Superior temporal gyrus (tissue), 1 donor: ENCODE measurements around the gene SPG11.
"Not testable (repeated sequence)": the region's sequence is repeated elsewhere in the genome, so short reads cannot be mapped to it uniquely, and the experiment has no call there.

Experiments used
- DNase-seq: peaks from one replicate; pipeline ENCODE4 v3.0.0-alpha.2; 2016; ENCODE audit errors: extremely low spot score

Gene SPG11, protein sequence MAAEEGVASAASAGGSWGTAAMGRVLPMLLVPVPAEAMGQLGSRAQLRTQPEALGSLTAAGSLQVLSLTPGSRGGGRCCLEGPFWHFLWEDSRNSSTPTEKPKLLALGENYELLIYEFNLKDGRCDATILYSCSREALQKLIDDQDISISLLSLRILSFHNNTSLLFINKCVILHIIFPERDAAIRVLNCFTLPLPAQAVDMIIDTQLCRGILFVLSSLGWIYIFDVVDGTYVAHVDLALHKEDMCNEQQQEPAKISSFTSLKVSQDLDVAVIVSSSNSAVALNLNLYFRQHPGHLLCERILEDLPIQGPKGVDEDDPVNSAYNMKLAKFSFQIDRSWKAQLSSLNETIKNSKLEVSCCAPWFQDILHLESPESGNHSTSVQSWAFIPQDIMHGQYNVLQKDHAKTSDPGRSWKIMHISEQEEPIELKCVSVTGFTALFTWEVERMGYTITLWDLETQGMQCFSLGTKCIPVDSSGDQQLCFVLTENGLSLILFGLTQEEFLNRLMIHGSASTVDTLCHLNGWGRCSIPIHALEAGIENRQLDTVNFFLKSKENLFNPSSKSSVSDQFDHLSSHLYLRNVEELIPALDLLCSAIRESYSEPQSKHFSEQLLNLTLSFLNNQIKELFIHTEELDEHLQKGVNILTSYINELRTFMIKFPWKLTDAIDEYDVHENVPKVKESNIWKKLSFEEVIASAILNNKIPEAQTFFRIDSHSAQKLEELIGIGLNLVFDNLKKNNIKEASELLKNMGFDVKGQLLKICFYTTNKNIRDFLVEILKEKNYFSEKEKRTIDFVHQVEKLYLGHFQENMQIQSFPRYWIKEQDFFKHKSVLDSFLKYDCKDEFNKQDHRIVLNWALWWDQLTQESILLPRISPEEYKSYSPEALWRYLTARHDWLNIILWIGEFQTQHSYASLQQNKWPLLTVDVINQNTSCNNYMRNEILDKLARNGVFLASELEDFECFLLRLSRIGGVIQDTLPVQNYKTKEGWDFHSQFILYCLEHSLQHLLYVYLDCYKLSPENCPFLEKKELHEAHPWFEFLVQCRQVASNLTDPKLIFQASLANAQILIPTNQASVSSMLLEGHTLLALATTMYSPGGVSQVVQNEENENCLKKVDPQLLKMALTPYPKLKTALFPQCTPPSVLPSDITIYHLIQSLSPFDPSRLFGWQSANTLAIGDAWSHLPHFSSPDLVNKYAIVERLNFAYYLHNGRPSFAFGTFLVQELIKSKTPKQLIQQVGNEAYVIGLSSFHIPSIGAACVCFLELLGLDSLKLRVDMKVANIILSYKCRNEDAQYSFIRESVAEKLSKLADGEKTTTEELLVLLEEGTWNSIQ (N-terminal part only)

DNA sequence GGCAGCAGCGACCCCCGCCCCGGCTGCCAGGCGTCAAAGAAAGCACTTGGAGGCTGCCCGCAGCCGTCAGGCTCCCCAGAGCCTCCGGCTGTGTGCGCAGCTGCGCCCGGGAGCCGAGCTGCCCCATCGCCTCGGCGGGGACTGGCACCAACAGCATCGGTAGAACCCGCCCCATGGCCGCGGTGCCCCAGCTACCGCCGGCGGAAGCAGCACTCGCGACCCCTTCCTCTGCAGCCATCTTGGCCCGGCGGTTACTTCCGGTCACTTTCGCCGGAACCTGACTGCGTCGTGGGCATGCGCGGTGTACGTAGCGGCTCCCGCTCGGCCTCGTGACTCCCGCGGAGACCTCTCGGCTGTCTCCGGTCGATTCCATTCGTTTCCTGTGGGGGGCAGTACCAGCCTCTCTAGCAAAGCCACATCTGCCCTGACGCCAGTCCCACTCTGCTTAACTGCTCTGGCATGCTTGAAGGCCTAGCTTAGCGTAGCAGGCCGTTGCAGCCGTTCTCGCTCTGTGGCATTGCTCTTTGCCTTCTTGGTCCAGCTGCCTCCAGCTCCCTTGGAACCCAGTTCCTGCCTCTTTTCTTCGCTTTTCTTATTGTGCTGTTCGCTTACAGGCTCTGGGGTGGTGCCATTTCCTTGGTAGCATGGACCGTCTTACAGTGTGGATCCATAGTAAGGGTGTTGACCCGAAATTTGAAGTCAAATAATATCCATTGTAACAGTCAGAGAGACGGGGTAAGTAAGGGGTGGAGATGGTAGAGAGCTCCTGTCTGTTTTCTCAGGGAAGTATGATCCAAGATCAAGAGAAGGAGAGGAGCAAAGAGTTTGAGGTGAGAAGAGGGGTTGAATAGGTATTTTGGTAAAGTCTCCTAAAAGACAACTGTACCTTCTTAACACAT lies at the start of gene SPG11:
SPG11 (minus strand) TSS at position 253 of the 899 bp plus-strand sequence; CDS start at position 238, 15 bp downstream.
- peak; percentile 99 for DNase-seq

DNA sequence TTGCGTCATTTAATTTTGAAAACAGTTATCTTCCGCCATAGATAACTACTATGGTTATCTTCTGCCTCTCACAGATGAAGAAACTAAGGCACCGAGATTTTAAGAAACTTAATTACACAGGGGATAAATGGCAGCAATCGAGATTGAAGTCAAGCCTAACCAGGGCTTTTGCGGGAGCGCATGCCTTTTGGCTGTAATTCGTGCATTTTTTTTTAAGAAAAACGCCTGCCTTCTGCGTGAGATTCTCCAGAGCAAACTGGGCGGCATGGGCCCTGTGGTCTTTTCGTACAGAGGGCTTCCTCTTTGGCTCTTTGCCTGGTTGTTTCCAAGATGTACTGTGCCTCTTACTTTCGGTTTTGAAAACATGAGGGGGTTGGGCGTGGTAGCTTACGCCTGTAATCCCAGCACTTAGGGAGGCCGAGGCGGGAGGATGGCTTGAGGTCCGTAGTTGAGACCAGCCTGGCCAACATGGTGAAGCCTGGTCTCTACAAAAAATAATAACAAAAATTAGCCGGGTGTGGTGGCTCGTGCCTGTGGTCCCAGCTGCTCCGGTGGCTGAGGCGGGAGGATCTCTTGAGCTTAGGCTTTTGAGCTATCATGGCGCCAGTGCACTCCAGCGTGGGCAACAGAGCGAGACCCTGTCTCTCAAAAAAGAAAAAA lies 49.0 kb upstream of the SPG11 start:
- DNase-seq = peak; percentile 66

GRCh38 chr15:44711743-44712345 lies 48.4 kb upstream of the SPG11 start:
- peak; percentile 62 for DNase-seq

DNA sequence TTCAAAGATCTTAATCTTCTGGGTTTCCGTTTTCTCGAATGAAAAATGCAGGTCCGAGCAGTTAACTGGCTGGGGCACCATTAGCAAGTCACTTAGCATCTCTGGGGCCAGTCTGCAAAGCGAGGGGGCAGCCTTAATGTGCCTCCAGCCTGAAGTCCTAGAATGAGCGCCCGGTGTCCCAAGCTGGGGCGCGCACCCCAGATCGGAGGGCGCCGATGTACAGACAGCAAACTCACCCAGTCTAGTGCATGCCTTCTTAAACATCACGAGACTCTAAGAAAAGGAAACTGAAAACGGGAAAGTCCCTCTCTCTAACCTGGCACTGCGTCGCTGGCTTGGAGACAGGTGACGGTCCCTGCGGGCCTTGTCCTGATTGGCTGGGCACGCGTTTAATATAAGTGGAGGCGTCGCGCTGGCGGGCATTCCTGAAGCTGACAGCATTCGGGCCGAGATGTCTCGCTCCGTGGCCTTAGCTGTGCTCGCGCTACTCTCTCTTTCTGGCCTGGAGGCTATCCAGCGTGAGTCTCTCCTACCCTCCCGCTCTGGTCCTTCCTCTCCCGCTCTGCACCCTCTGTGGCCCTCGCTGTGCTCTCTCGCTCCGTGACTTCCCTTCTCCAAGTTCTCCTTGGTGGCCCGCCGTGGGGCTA lies 47.8 kb upstream of the SPG11 start, which contains the start of the genes B2M and PATL2:
B2M (plus strand) TSS at position 422 of the 647 bp plus-strand sequence; CDS start at position 452, 30 bp downstream.
PATL2 (minus strand) TSS at position 228 of the 647 bp plus-strand sequence. CDS start 34,833 bp downstream, outside the sequence.
- peak; percentile 99 for DNase-seq

DNA sequence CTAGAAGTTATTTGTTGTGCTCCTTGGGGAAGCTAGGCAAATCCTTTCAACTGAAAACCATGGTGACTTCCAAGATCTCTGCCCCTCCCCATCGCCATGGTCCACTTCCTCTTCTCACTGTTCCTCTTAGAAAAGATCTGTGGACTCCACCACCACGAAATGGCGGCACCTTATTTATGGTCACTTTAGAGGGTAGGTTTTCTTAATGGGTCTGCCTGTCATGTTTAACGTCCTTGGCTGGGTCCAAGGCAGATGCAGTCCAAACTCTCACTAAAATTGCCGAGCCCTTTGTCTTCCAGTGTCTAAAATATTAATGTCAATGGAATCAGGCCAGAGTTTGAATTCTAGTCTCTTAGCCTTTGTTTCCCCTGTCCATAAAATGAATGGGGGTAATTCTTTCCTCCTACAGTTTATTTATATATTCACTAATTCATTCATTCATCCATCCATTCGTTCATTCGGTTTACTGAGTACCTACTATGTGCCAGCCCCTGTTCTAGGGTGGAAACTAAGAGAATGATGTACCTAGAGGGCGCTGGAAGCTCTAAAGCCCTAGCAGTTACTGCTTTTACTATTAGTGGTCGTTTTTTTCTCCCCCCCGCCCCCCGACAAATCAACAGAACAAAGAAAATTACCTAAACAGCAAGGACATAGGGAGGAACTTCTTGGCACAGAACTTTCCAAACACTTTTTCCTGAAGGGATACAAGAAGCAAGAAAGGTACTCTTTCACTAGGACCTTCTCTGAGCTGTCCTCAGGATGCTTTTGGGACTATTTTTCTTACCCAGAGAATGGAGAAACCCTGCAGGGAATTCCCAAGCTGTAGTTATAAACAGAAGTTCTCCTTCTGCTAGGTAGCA lies 47.0 kb upstream of the SPG11 start:
- no peak for DNase-seq

- no peak for DNase-seq
These were observed 43.6 kb upstream of the SPG11 start for GRCh38 chr15:44706946-44707636.

DNA sequence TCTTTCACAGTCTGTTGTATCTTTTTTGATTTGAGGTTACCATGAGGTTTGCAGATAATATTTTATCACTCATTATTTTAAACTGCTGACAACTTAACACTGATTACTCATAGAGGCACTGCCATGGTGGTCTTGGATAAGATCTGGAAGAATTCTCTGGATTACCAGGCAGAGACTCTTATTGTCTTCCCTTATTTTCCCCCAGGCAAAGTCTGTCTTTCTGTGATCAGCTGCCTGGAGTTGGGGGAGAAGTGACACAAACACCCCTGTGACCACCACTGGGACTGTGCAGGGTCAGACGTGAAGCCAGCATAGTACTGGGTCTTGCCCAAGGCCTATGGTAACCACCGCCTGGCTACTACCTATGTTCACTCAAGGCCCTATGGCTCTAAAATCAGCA lies 42.9 kb upstream of the SPG11 start:
- no peak for DNase-seq

DNA sequence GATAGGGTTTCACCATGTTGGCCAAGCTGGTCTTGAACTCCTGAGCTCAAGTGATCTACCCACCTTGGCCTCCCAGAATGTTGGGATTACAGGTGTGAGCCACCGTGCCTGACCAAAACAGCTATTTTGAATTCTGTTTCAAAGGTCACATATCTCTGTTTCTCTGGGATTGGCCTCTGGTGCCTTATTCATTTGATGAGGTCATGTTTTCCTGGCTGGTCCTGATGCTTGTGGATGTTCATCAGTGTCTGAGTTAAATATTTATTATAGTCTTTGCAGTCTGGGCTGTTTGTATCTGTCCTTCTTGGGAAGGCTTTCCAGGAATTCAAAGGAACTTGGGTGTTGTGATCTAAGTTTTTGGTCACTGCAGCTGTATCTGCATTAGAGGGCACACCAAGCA lies 42.5 kb upstream of the SPG11 start:
- no peak for DNase-seq

- not testable (repeated sequence) for DNase-seq
These were observed 37.2 kb upstream of the SPG11 start for GRCh38 chr15:44700676-44701075.

DNA sequence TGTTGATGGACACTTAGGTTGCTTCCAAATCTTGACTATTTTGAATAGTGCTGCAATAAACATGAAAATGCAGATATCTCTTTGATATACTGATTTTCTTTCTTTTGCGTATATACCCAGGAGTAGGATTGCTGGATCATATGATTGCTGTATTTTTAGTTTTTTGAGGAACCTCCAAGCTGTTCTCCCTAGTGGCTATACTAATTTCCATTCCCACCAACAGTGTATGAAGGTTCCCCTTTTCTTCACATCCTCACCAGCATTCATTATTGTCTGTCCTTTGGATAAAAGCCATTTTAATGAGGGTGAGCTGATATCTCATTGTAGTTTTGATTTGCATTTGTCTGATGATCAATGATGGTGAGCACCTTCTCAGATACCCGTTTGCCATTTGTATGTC lies 35.2 kb upstream of the SPG11 start:
- DNase-seq = no peak

- no peak for DNase-seq
These were observed 33.6 kb upstream of the SPG11 start for GRCh38 chr15:44697014-44697413.

DNA sequence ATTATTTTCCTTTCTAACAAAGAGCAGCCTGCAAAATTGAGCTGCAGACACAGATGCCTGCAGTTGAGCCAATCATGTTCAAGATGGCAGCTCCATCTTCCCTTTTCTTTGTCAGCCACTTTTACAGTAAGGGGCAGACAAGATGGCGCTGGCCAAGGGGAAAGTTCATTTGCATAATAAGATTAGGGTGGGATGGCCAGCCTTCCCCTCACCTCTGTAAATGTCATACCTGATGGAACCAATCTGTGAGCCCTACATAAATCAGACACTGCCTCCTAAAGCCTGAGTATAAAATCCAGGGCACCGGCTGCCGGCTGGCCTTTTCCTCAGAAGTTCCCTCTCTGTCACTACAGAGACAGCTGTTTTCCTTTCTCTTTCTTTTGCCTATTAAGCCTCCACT lies 31.8 kb upstream of the SPG11 start:
- DNase-seq = no peak

GRCh38 chr15:44694416-44694815 lies 31.0 kb upstream of the SPG11 start:
- DNase-seq = no peak

GRCh38 chr15:44692659-44693058 lies 29.2 kb upstream of the SPG11 start:
- DNase-seq = no peak

DNA sequence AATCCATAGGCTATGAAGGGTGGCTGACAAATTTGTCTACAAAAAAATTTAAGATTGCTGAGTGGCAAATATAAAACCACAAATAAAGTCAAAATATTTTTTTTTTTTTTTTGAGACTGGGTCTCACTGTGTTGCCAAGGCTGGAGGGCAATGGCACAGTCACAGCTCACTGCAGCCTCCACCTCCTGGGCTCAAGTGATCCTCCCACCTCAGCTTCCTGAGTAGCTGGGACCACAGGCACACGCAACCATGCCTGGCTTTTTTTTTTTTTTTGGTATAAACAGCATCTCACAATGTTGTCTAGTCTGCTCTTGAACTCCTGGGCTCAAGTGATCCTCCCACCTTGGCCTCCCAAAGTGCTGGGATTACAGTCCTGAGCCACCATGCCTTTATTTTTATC lies 26.8 kb upstream of the SPG11 start:
- not testable (repeated sequence) for DNase-seq

GRCh38 chr15:44689318-44689717 lies 25.9 kb upstream of the SPG11 start:
- not testable (repeated sequence) for DNase-seq
